SKM-1 (cell line): ENCODE results near the gene PIGQ.

Experiments used
- DNase-seq: peaks from one replicate; lab custom pipeline; 2025; ENCODE audit not compliant: unreplicated experiment; lab: John Stamatoyannopoulos, UW

The PIGQ gene

GRCh38 chr16:569445-570254, at the start of gene PIGQ:
TSS of gene PIGQ (plus strand) at chr16:569968. CDS start at chr16:574075, 4,107 bp downstream.
- DNase-seq: peak; percentile 13

- DNase-seq: no peak
These were observed 48.9 kb upstream of the PIGQ start for GRCh38 chr16:520847-521246.

- no peak for DNase-seq
These were observed 48.2 kb upstream of the PIGQ start for GRCh38 chr16:521381-522210.

GRCh38 chr16:522320-523096, 47.3 kb upstream of the PIGQ start:
- DNase-seq: no peak

GRCh38 chr16:523097-523741, 46.5 kb upstream of the PIGQ start:
- DNase-seq: no peak

GRCh38 chr16:524274-525040, 45.3 kb upstream of the PIGQ start:
- no peak for DNase-seq

GRCh38 chr16:525123-525519, 44.6 kb upstream of the PIGQ start:
- no peak for DNase-seq

GRCh38 chr16:525520-526180, 44.1 kb upstream of the PIGQ start:
- no peak for DNase-seq

GRCh38 chr16:526181-527014, 43.4 kb upstream of the PIGQ start:
- DNase-seq: no peak

GRCh38 chr16:527015-527903, 42.5 kb upstream of the PIGQ start, which contains the start of gene CAPN15:
TSS of gene CAPN15 (plus strand) at chr16:527712. CDS start at chr16:546839, 19,127 bp downstream.
- peak; percentile 84 for DNase-seq

- peak; percentile 6 for DNase-seq
These were observed 41.4 kb upstream of the PIGQ start for GRCh38 chr16:528111-529011.

GRCh38 chr16:529012-529575, 40.7 kb upstream of the PIGQ start:
- no peak for DNase-seq

GRCh38 chr16:530111-530817, 39.5 kb upstream of the PIGQ start:
- no peak for DNase-seq

GRCh38 chr16:531494-532125, 38.2 kb upstream of the PIGQ start:
- DNase-seq: no peak
